SHP77 treated with DMSO at 0.1 percent for 48 hours (cell line): ENCODE data around the gene ZBTB16.

ENCODE experiments used
- DNase-seq: peaks from one replicate; lab custom pipeline; 2025; lab: John Stamatoyannopoulos, UW

ZBTB16 gene

GRCh38 chr11:114106986-114107385 is 47.5 kb downstream of the ZBTB16 start:
- DNase-seq: no peak

GRCh38 chr11:114108501-114109205 is 49.1 kb downstream of the ZBTB16 start:
- DNase-seq: no peak

- no peak for DNase-seq
Measured at GRCh38 chr11:114109206-114110090, 49.9 kb downstream of the ZBTB16 start.

GRCh38 chr11:114110123-114110522 is 50.6 kb downstream of the ZBTB16 start:
- no peak for DNase-seq

- DNase-seq: no peak
Measured at GRCh38 chr11:114110952-114111947, 51.7 kb downstream of the ZBTB16 start.

- DNase-seq: no peak
Measured at GRCh38 chr11:114115451-114115928, 56.0 kb downstream of the ZBTB16 start.

GRCh38 chr11:114116357-114116756 is 56.8 kb downstream of the ZBTB16 start:
- no peak for DNase-seq

GRCh38 chr11:114116800-114117199 is 57.3 kb downstream of the ZBTB16 start:
- no peak for DNase-seq

GRCh38 chr11:114120606-114121005 is 61.1 kb downstream of the ZBTB16 start:
- no peak for DNase-seq

- no peak for DNase-seq
Measured at GRCh38 chr11:114121138-114121537, 61.6 kb downstream of the ZBTB16 start.

GRCh38 chr11:114121804-114122504 is 62.4 kb downstream of the ZBTB16 start:
- no peak for DNase-seq

- no peak for DNase-seq
Measured at GRCh38 chr11:114122686-114123085, 63.2 kb downstream of the ZBTB16 start.

- no peak for DNase-seq
Measured at GRCh38 chr11:114123692-114124330, 64.3 kb downstream of the ZBTB16 start.

- DNase-seq: no peak
Measured at GRCh38 chr11:114124601-114125144, 65.2 kb downstream of the ZBTB16 start.

GRCh38 chr11:114125531-114125930 is 66.0 kb downstream of the ZBTB16 start:
- DNase-seq: no peak

GRCh38 chr11:114125959-114126358 is 66.4 kb downstream of the ZBTB16 start:
- no peak for DNase-seq

GRCh38 chr11:114128399-114128798 is 68.9 kb downstream of the ZBTB16 start:
- DNase-seq: no peak

GRCh38 chr11:114129142-114129541 is 69.6 kb downstream of the ZBTB16 start:
- no peak for DNase-seq

GRCh38 chr11:114129699-114130098 is 70.2 kb downstream of the ZBTB16 start:
- no peak for DNase-seq

- DNase-seq: no peak
Measured at GRCh38 chr11:114130115-114130576, 70.6 kb downstream of the ZBTB16 start.
